HG03457 (cell line): ENCODE measurements around the gene ATP5F1C.

Experiments used
- ATAC-seq: cut with Tn5 transposase; IDR thresholded peaks from one replicate; pipeline ENCODE4 v1.9.1; 2021; ENCODE audit warnings: moderate number of reproducible peaks; ENCODE audit not compliant: unreplicated experiment

ATP5F1C gene

GRCh38 chr10:7836571-7836970 lies 48.6 kb downstream of the ATP5F1C start:
- ATAC-seq: no peak

GRCh38 chr10:7846591-7846990 lies 58.6 kb downstream of the ATP5F1C start:
- no peak for ATAC-seq

- ATAC-seq: no peak
Observed at GRCh38 chr10:7853226-7853842, 65.4 kb downstream of the ATP5F1C start.

GRCh38 chr10:7853890-7854289 lies 65.9 kb downstream of the ATP5F1C start:
- ATAC-seq: no peak

- no peak for ATAC-seq
Observed at GRCh38 chr10:7855205-7855604, 67.2 kb downstream of the ATP5F1C start.

- ATAC-seq: no peak
Observed at GRCh38 chr10:7856678-7857077, 68.7 kb downstream of the ATP5F1C start.

GRCh38 chr10:7857262-7857661 lies 69.3 kb downstream of the ATP5F1C start:
- no peak for ATAC-seq
